ENCODE measurements around the gene ARHGAP25. TPM values are rescaled to one million over a fixed set of nuclear protein-coding genes. Genes with fewer than 3 reads are reported as not detected.

ARHGAP25 gene
- total RNA-seq, 1 experiment from 2014 or later = 0.27 TPM

DNA sequence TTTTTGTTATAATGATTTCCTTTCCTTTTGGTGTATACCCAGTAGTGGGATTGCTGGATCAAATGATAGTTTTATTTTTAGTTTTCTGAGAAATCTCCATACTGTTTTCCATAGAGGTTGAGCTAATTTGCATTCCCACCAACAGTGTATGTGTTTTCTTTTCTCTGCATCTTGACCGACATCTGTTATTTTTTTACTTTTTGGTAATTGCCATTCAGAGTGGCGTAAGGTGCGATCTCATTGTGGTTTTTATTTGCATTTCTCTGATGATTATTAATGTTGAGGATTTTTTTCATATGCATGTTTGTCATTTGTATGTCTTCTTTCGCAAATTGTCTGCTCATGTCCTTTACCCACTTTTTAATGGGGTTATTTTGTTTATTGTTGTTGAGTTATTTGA, 58.1 kb downstream of the ARHGAP25 start:
- Histone ChIP-seq H3K9ac (ENCODE audit: low read length) (no peak overlapping the region), H3K27ac (ENCODE audit: low read depth, low read length) (no peak overlapping the region), H3K27me3 (ENCODE audit: insufficient read depth, low read length) (no peaks in the 10 kb centered on the region; the same call in 1 of the 2 replicates), H3K9me2 (ENCODE audit: insufficient read depth) (no peaks in the 10 kb centered on the region), H3K79me2 (ENCODE audit: insufficient read depth, low read length) (no peaks in the 10 kb centered on the region), H3K36me3 (ENCODE audit: control insufficient read depth in 1 of 2, insufficient read depth in 2 of 2, low read length in 2 of 2) (no peaks in the 10 kb centered on the region), H3K4me3 (replicated peaks in 1 of 2; ENCODE audit: low read depth in 1 of 2, low read length in 2 of 2) (no peak overlapping the region), H4K20me1 (ENCODE audit: insufficient read depth) (no peaks in the 10 kb centered on the region), H3K4me1 (ENCODE audit: control insufficient read depth in 1 of 2, insufficient read depth in 2 of 2, low read length in 2 of 2) (peaks cover 0 to 3% of the 10 kb centered on the region in 2 experiments; a peak in 1 of 4 replicates), H3K4me2 (ENCODE audit: low read length) (no peak overlapping the region), H2AFZ (ENCODE audit: low read depth, low read length, poor library complexity, severe bottlenecking) (no peak overlapping the region), H3K9me3 (ENCODE audit: control insufficient read depth in 1 of 2, insufficient read depth in 1 of 2, low read depth in 1 of 2, low read length in 2 of 2) (no peaks in the 10 kb centered on the region)
- ChIA-PET POLR2A (no interaction called here), CTCF (no interaction called here), RAD21 (ENCODE audit: low non-redundant PET in 1 of 2, low total read pairs in 2 of 2, uncharacterized antibody in 2 of 2, unreplicated experiment in 2 of 2) (no interaction called here)
- TF ChIP-seq YY1 (IDR thresholded peaks at IDR 0.05; ENCODE audit: extremely low read depth, insufficient replicate concordance, low read depth, low read length) (no peak), POLR2A (IDR thresholded peaks at IDR 0.05; ENCODE audit: borderline replicate concordance, extremely low read depth, insufficient read depth, insufficient read length) (no peak), CEBPB (IDR thresholded peaks at IDR 0.05; ENCODE audit: low read depth) (no peak), ELF1 (IDR thresholded peaks at IDR 0.05; ENCODE audit: borderline replicate concordance, low read depth) (no peak), TCF7L2 (IDR thresholded peaks at IDR 0.05; ENCODE audit: borderline replicate concordance, extremely low read depth, insufficient read depth, insufficient read length) (no peak), EGR1 (IDR thresholded peaks at IDR 0.05; ENCODE audit: low read depth) (no peak), RAD21 (IDR thresholded peaks at IDR 0.05; ENCODE audit: low read depth) (no peak), JUND (IDR thresholded peaks at IDR 0.05) (no peak), ZFX (IDR thresholded peaks at IDR 0.05) (no peak), FOSL1 (IDR thresholded peaks at IDR 0.05; ENCODE audit: low read depth) (no peak), SP1 (IDR thresholded peaks at IDR 0.05; ENCODE audit: low read depth) (no peak), SRF (IDR thresholded peaks at IDR 0.05; ENCODE audit: low read depth) (no peak), SIN3A (IDR thresholded peaks at IDR 0.05; ENCODE audit: low read depth) (no peak), CBX3 (IDR thresholded peaks at IDR 0.05; ENCODE audit: low read depth) (no peak), EZH2phosphoT487 (IDR thresholded peaks at IDR 0.05; ENCODE audit: borderline replicate concordance) (no peak)
- TF ChIP-seq, protein P1, sequence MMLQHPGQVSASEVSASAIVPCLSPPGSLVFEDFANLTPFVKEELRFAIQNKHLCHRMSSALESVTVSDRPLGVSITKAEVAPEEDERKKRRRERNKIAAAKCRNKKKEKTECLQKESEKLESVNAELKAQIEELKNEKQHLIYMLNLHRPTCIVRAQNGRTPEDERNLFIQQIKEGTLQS (IDR thresholded peaks at IDR 0.05) = no peak
- TF ChIP-seq, protein P2, sequence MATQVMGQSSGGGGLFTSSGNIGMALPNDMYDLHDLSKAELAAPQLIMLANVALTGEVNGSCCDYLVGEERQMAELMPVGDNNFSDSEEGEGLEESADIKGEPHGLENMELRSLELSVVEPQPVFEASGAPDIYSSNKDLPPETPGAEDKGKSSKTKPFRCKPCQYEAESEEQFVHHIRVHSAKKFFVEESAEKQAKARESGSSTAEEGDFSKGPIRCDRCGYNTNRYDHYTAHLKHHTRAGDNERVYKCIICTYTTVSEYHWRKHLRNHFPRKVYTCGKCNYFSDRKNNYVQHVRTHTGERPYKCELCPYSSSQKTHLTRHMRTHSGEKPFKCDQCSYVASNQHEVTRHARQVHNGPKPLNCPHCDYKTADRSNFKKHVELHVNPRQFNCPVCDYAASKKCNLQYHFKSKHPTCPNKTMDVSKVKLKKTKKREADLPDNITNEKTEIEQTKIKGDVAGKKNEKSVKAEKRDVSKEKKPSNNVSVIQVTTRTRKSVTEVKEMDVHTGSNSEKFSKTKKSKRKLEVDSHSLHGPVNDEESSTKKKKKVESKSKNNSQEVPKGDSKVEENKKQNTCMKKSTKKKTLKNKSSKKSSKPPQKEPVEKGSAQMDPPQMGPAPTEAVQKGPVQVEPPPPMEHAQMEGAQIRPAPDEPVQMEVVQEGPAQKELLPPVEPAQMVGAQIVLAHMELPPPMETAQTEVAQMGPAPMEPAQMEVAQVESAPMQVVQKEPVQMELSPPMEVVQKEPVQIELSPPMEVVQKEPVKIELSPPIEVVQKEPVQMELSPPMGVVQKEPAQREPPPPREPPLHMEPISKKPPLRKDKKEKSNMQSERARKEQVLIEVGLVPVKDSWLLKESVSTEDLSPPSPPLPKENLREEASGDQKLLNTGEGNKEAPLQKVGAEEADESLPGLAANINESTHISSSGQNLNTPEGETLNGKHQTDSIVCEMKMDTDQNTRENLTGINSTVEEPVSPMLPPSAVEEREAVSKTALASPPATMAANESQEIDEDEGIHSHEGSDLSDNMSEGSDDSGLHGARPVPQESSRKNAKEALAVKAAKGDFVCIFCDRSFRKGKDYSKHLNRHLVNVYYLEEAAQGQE (IDR thresholded peaks at IDR 0.05; ENCODE audit: low read depth) = no peak
- TF ChIP-seq, protein P3, sequence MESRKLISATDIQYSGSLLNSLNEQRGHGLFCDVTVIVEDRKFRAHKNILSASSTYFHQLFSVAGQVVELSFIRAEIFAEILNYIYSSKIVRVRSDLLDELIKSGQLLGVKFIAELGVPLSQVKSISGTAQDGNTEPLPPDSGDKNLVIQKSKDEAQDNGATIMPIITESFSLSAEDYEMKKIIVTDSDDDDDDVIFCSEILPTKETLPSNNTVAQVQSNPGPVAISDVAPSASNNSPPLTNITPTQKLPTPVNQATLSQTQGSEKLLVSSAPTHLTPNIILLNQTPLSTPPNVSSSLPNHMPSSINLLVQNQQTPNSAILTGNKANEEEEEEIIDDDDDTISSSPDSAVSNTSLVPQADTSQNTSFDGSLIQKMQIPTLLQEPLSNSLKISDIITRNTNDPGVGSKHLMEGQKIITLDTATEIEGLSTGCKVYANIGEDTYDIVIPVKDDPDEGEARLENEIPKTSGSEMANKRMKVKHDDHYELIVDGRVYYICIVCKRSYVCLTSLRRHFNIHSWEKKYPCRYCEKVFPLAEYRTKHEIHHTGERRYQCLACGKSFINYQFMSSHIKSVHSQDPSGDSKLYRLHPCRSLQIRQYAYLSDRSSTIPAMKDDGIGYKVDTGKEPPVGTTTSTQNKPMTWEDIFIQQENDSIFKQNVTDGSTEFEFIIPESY (IDR thresholded peaks at IDR 0.05; ENCODE audit: extremely low read depth, insufficient replicate concordance, low read length) = no peak
- TF ChIP-seq, protein P4, sequence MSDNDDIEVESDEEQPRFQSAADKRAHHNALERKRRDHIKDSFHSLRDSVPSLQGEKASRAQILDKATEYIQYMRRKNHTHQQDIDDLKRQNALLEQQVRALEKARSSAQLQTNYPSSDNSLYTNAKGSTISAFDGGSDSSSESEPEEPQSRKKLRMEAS (IDR thresholded peaks at IDR 0.05) = no peak
- DNase-seq (ENCODE audit: low read depth, low spot score) (no peak), ATAC-seq (no peak)
- BruUV-seq (replicated peaks) = no TSS peak
- intact Hi-C loops (cut with micrococcal nuclease) = no loop called here
